Bronchial epithelial cell (primary cell): ENCODE results near the gene HIRIP3. TPM values are rescaled to one million over a fixed set of nuclear protein-coding genes. Genes with fewer than 3 reads are reported as not detected.
A peak's percentile ranks its signal among the peaks of the same experiment; 100 is the strongest.

Source experiments
- DNase-seq: peaks from one replicate; pipeline ENCODE4 v3.0.0-alpha.2; 2010; ENCODE audit warnings: low read depth
- FAIRE-seq: peaks from 2 replicates; lab custom pipeline; 2011; peaks lifted over from hg19 to GRCh38; lab: Jason Lieb, UNC
- H3K27me3 ChIP-seq: 2 replicates; pipeline ENCODE4 v1.5.1; 2011; ENCODE audit warnings: low read length; ENCODE audit not compliant: control insufficient read depth, insufficient read depth
- H3K36me3 ChIP-seq: 2 replicates; pipeline ENCODE4 v1.5.1; 2011; ENCODE audit warnings: low read length; ENCODE audit not compliant: control insufficient read depth, insufficient read depth
- H3K4me3 ChIP-seq: 2 replicates; pipeline ENCODE4 v1.5.1; 2011; ENCODE audit warnings: mild to moderate bottlenecking, low read depth, low read length, control low read depth
- total RNA-seq: library from RNA; depleted of rRNA; stranded (reverse); fragments of >200 nt; gene quantifications from 2 replicates; pipeline ENCODE4 v1.2.1, GENCODE V29; 2014
- TF ChIP-seq, protein P1 (sequence below): IDR thresholded peaks from 2 replicates; pipeline ENCODE4 v1.5.1; 2011; ENCODE audit warnings: mild to moderate bottlenecking, moderate library complexity, low read length, control low read depth, inconsistent platforms; ENCODE audit not compliant: insufficient read depth, severe bottlenecking

Gene HIRIP3
- total RNA-seq, 1 donor from 2014 or later, result 6.8 TPM

DNA sequence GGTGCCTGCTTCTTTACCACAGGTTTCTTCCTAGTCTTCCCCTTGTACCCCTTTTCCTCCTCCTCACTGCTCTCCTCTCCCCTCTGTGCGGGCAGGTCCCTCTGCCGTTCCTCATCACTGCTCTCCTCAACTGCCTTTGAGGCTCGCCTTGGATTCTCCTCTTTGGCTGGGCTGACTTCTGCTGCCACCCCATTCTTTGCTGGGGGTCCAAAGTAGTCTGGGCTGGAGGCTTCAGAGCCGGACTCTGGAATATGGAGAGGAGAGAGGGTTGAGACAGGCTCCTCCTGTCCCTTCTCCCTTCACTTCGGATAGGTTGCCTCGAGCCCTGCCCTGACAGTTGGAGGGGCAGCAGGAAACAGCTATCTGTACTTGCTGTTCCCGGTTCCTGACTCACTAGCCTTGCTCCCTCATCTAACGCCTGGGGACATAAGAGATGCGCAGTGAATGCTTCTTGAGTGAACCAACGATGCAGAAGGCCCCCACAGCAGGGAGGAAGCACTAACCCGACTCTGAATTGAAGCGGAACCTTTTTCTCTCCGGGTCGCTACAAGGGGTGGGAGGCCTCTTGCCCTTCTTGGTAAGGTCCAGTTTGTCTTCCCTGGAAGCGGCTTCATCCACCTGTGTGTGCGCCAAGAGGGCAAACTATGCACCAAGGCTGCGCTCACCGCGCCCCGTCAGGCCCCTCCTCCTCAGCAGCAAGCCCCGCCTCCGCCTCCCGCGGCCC, 655 bp downstream of the HIRIP3 start:
- FAIRE-seq (no peak), DNase-seq (peak; percentile 83)
- no peaks in the 10 kb centered on the region for H3K27me3 ChIP-seq
- H3K4me3 ChIP-seq, result peak overlapping the region; percentile 91
- H3K36me3 ChIP-seq, result peaks cover 10% of the 10 kb centered on the region
- TF ChIP-seq, protein P1, sequence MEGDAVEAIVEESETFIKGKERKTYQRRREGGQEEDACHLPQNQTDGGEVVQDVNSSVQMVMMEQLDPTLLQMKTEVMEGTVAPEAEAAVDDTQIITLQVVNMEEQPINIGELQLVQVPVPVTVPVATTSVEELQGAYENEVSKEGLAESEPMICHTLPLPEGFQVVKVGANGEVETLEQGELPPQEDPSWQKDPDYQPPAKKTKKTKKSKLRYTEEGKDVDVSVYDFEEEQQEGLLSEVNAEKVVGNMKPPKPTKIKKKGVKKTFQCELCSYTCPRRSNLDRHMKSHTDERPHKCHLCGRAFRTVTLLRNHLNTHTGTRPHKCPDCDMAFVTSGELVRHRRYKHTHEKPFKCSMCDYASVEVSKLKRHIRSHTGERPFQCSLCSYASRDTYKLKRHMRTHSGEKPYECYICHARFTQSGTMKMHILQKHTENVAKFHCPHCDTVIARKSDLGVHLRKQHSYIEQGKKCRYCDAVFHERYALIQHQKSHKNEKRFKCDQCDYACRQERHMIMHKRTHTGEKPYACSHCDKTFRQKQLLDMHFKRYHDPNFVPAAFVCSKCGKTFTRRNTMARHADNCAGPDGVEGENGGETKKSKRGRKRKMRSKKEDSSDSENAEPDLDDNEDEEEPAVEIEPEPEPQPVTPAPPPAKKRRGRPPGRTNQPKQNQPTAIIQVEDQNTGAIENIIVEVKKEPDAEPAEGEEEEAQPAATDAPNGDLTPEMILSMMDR, result no peak

DNA sequence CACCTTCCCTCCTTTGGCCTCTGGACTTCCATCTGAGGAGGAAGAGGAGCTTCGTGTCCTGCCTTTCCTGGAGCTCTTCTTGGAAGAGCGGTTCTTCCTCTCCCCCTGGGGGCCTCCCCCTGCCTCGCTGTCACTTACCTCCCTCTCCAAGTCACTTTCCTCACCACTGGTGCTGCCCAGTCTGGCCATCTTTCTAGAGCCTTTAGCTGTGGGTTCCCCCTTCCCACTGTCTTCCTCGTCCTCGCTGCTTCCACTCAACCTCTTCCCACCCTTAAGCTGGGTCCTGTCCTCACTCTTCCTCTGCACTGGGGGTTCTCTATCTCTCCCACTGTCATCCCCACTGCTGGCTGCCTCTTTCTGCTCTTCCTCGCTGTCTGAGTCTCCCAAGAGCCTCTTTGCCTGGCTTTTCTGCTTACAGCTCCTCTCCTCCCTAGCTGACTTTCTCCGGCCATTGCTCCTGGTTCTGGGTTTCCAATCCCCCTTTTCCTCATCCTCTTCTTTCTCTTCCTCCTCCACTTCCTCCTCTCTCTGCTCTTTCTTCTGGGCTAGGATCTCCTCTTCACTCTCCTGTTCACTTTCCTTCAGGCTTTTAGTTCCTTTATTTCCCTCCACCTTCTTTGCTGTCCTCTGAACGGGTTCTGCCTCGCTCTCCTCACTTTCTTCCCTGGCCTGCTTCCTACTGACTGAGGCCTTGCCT, 1.4 kb downstream of the HIRIP3 start:
- H3K4me3 ChIP-seq, result no peak overlapping the region
- DNase-seq (no peak), FAIRE-seq (no peak)
- H3K36me3 ChIP-seq, result peaks cover 13% of the 10 kb centered on the region
- no peaks in the 10 kb centered on the region for H3K27me3 ChIP-seq
- TF ChIP-seq, protein P1, result no peak

DNA sequence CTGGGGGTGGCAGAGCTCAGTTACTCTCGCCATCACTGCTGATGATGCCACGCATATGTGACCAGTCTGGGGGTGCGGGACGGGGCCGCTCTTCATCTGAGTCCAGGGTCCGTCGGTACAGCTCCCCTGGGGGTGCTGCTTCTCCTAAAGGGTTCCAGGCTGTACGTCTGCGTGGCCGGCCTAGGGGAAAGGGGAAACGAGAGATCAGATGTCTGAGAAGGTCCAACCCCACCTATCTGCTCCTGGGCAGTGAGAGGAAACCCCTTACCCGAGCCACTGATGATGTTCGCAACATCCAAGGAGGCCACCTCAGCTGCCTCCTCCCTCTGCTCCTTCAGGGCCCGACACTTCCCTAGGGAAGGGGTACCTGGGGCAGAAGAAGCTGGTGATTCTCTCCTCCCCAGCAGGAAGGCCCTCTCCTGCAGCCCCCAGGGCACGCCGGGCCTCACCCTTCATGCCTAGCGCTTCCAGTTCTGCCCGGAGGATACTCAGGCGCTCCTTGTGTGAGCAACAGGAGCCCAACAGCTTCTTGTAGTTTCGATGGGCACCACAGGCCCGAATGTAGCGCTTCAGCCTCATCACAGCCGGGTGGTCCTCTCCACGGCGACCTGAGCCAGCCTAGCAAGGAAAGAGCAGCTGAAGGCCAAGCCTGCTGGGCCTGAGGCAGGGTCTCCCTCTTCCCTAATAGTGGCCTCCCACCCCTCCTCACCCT, 2.1 kb downstream of the HIRIP3 start:
- TF ChIP-seq, protein P1, result no peak
- Histone ChIP-seq H3K4me3 (no peak overlapping the region), H3K36me3 (peaks cover 13% of the 10 kb centered on the region), H3K27me3 (no peaks in the 10 kb centered on the region)
- FAIRE-seq, result no peak
- no peak for DNase-seq

DNA sequence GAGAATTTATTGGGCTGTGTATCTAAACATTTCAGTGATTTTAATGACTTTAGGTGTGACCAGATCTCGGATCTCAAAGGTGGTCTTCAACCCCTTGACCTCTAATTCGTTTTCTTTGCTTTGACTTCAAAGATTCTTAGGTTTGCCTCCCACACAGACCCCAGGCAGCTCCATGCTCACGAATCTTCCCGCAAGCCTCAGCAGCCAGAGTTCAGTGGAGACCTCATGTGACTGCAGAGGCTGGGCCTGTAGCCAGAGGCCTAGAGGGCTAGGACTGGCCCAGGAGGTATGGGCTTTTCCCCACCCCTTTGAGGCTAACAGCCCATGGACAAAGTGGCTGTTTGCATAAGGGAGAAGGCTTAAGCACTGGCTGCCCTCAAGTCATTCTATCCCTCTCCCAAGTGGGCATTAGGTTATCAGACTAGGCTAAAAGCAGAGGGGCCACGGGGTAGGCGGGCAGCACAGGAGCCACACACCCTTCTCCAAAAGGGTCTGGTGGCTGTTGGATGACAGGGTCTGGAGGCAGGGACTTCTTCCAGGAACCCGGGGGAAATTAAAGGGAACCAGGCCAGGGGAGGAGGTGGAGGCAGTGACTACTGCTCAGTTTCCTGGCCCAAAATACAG, 3.0 kb downstream of the HIRIP3 start:
- TF ChIP-seq, protein P1, result no peak
- DNase-seq, result no peak
- no peak overlapping the region for H3K4me3 ChIP-seq
- no peak for FAIRE-seq
- peaks cover 17% of the 10 kb centered on the region for H3K36me3 ChIP-seq
- H3K27me3 ChIP-seq, result no peaks in the 10 kb centered on the region

DNA sequence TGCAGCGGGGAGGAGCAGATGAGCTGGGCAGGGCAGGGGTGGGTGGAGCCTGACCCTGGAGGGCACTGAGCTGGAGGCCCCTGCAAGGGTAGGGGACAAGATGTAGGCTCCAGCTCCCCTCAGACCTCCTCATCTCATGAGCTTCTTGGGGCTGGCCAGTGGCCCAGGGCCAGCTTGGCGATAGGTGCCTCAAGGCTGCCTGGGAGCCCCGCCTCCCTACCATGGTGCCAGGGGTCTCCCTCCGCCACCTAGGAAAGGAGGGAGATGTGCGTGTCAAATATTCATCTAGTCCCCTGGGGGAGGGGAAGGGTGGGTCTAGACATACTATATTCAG, 3.9 kb downstream of the HIRIP3 start:
- Histone ChIP-seq H3K27me3 (no peaks in the 10 kb centered on the region), H3K36me3 (peaks cover 21% of the 10 kb centered on the region), H3K4me3 (no peak overlapping the region)
- DNase-seq, result no peak
- FAIRE-seq, result no peak
- TF ChIP-seq, protein P1, result no peak
